GM18870 (cell line): Measurements from ENCODE around the gene PSMB2.
A peak's percentile ranks its signal among the peaks of the same experiment; 100 is the strongest.
"Not testable (repeated sequence)": the region's sequence is repeated elsewhere in the genome, so short reads cannot be mapped to it uniquely, and the experiment has no call there.

Experiments
- ATAC-seq: cut with Tn5 transposase; IDR thresholded peaks from one replicate; pipeline ENCODE4 v1.9.1; 2021; ENCODE audit warnings: moderate library complexity; ENCODE audit not compliant: unreplicated experiment

Gene PSMB2

DNA sequence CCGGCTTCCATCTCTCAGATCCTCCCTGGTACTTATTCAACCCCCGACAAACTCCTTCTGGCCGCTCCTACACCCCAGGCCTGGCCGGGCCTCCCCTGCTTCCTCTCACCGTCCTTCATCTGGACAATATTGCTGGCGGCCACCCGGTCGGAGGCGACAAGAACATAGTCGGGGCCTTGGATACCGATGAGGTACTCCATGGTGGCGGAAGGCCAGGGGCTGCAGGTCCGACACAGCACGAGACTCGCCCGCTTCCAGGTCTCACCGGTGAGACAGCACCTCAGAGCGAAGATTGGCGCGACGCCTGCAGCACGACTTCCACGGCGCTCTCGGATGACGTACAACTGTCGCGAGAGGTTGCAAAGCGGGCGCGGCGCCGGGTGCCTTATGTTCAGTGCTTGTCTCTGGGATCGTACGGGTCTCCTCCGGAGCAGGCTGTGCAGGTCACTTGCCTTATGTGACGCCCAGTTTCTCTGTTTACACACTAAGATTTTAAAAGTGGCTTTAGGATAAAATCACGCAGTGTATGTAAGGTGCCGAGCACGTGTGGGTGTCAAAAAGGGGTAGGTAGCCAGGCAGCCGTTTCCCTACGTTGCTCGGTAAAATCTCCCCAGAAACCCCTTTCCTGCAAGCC lies at the start of gene PSMB2:
Gene PSMB2, minus strand, starts transcription at position 294 of the 634 bp plus-strand sequence. Its CDS starts 94 bp downstream, at position 200.
- ATAC-seq = peak; percentile 65

DNA sequence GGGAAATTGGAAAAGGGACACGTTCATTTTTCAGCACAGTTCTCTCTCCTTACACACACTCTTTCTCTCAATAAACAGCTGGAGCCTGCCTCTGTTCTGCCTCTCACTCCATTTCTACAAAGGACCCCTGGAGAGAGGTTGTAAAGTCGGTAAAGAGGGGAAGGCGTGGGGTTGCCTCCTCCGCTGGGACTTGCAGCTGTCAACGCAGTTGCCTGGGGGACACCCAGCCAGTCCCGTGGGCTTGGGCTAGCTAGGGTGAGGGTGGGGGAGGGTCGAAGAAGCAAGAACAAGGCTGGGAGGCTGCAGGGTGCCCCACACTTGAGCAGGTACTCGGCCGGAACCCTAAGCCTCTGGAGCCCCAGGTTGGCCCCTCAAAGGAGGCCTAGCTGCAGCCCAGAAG lies 49.8 kb upstream of the PSMB2 start:
- no peak for ATAC-seq

DNA sequence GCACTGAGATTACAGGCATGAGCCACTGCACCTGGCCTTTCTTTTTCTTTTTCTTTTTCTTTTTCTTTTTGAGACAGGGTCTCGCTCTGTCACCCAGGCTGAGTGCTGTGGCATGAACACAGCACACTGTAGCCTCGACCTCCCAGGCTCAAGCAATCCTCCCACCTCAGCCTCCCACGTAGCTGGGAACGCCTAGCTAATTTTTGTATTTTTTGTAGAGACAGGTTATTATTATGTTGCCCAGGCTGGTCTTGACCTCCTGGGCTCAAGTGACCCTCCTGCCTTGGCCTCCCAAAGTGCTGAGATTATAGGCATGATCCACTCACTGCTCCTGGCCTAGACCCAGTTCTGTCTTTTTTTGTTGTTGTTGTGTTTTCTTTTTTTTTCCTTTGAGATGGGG lies 48.8 kb upstream of the PSMB2 start:
- ATAC-seq = not testable (repeated sequence)

DNA sequence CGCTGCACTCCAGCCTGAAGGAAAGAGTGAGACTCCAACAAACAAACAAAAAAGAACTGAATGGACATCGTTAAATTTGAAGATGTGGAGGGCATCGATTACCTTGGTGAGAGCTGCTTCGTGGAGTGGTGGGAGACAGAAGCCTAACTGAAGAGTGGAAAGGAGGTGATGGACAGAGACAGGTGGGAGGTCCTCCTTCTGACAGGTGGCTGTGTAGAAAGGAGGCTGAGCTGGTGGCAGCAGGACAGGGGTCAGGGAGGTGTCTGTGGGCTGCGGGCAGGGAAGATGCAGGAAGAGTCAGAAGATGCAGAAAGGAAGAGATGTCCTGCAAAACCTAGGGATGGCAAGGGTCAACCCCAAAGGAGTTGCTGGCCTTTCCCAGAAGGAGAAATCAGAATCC lies 46.8 kb upstream of the PSMB2 start:
- ATAC-seq = no peak

DNA sequence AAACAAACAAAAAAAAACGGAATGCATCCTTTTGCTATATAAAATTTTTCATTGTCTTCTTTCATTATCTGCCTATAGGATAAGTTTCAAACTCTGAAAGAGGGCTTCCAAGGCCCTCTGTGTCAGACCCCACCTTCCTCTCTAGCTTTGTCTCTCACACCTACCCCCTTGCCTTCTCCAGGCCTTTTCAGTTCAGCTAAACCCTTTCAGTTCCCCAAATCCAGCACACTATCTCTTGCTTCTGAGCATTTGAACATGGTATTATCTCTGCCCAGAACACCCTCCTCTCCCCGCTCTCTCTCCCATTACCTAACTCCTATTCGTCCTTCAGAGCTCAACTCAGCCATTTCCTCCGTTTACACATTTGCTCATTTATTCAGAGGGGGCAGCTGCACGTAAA lies 41.7 kb upstream of the PSMB2 start:
- ATAC-seq = no peak

DNA sequence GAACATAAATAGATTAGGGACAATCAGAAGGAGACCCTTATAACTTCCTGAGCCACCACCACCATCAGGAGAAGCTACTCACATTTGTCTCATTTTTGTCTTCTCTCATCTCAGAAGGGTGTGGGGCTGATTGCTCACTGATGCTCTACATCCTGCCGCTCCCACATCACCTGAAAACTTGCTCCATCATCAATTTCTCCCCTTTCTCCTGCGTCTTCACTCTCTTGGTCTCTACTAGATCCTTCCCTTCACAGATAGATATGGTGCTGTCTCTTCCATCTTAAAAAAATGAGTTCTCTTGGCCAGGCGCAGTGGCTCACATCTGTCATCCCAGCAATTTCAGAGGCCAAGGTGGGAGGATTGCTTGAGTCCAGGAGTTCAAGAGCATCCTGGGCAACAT lies 38.9 kb upstream of the PSMB2 start:
- ATAC-seq = no peak

DNA sequence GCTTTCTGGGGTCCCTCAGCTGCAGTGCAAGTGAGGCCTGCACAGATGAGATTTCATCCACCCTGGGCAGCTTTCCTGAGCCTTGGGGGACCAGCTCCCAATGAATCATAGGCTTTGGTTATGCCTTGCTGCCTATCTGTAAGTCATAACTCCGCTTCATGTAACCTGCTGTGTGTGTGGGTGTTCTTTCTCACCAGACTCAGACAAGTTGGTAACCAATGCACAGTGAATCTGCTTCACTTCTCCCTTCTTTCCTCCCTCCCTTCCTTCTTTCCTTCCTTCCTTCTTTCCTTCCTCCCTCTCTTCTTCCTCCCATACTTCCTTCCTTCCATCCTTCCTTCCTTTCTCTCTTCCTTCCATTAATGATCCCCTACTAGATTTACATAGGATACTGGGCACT lies 34.4 kb upstream of the PSMB2 start:
- no peak for ATAC-seq

DNA sequence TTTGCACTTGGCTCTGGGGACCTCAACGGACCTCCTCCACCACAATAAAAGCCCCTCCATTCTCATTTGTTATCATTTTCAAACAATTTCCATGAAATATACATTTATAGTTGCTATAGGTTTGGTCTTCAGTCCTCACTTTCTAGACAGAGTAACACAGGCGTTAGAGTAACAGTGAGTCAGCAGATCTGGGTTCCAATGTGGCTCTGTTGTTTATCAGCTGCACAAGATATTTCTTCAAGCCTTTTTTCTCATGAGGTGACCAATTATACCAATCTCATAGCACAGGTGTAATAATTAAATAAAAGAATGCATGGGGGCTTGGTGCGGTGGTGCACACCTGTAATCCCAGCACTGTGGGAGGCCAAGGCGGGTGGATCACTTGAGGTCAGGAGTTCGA lies 32.8 kb upstream of the PSMB2 start:
- ATAC-seq = no peak

DNA sequence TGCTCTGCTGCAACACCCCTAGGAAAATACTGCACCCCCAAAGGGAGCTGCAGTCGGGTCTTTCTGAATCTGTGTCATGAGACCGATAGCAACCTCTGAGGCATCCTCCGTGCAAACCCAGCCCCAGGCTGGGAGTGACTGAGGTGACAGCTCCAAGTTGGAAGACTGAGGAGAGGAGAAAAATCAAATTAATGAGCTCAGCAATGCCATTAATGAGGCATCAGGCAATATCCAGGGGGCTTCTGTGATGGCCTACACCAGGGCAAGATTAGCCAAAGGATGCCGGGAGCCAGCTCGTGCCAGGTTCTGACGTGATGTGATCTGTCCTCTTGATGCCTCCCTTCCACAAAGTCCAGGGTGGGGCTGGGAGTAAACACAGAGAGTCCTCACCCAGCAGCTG lies 30.8 kb upstream of the PSMB2 start:
- ATAC-seq = no peak

DNA sequence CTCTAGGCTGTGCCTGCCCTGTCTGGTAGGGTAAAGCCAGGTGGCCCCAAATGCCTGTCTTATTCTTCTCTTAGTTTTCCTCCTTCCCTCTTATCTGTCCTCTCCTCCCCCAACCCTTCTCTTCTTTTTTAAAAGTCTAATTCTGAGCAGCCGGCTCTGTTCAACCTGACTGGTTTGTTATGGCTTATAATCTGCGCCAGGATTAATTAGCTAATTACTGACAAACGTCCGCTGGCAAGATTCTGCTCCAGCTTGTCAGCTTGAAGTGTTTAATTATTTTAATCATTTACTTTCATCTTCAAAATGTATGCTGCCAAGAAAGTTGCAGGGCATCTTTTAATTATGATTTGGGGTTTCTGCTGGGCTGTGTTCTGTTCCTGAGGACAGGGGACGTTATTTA lies 27.2 kb upstream of the PSMB2 start:
- ATAC-seq = no peak

DNA sequence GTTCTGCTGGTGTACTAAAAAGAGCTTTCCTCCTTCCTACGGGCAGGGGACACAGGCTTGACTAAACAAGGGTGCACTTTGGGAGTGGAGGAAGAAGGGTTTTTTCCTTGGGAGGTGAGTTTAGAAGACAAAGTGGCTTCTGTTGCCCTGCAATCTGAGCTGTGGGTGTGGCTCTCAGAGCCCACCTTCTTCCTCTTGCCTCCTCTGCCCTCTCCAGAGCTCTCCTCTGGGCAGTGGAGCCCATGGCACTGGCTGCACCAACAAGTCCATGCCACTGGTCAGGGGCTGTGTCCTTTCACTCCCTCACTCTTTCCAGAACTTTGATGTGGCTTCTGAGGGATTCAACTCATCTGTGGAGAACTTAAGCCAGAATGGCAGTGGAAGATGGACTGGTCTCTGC lies 25.6 kb upstream of the PSMB2 start:
- no peak for ATAC-seq

DNA sequence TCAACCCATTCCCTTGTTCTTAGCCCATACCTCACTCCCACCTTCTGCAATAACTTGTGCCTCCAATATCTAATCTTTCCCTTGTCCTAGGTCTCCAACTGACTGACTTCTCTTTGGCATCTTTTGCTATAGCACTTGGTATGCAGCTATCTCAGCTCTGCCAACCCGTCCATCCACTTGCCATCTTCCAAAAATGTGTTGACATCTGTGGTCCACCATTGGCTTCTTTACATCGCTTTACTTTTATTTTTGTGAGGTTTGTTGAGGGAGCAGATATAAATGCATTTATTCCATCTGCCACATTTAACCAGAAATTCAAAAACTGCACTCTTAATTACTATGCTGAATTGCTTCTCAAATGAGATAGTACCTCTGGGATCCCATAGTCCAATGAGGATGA lies 24.9 kb upstream of the PSMB2 start:
- no peak for ATAC-seq

DNA sequence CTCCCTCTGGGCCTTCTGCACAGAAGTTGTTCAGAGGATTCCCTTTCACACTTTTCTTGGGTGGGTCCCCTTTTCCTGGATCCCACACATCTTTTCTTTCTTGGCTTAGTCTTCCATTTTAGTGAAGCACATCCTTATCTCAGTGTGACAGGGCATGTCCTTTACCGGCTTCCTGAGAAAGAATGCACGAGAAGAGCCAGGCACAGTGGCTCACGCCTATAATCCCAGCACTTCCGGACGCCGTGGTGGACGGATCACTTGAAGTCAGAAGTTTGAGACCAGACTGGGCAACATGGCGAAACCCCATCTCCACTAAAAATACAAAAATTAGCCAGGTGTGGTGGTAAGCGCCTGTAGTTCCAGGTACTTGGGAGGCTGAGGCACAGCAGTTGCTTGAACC lies 22.1 kb upstream of the PSMB2 start:
- ATAC-seq = no peak

DNA sequence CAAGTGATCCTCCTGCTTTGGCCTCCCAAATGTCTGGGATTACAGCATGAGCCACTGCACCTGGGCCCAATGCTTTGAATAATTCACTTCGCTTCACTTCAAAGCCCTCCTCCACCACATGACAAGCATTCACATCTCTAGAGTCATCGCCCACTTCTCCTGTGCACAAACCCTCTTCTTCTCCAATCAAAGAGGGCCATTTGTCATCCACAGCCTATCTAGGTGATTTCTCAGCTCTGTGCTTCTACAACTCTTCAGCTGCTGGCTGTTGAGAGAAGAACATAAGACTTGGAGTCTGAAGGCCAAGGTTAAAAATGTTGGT lies 20.1 kb upstream of the PSMB2 start:
- no peak for ATAC-seq

DNA sequence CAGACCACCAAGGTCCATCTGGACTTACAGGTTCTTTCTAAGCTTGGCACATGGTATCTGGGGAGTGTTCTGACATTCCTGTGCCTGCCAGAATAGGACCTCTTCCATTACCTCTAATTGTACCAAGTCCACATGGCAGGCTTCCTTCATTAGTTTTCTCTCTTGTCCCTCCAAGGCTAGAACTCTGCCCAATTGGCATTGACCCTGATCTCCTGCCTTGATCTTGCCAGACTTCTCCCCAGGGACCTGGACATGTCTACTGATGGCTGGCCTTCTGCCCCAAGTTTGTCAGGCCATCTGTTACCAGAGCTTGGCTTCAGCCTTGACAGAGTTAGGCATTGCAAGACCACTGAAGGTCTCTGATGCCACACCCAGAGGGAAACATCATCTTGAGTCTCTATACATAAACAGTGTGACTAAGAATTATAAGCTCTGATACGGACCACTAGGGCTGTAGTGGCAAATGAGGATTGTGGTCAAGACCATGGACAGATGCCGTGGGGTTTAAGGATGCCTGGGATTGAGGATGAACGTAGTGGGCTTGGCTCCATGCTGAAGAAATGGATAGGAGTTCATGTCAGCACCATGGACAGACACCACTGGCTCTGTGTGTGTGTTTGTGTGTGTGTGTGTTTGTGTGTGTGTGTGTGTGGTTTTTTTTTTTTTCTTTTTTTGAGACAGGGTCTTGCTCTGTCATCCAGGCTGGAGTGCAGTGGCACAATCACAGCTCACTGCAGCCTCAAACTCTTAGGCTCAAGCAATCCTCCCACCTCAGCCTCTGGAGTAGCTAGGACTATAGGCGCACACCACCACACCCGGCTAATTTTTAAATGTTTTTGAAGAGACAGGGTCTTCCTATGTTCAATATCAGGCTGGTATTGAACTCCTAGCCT lies 19.5 kb upstream of the PSMB2 start:
- no peak for ATAC-seq

DNA sequence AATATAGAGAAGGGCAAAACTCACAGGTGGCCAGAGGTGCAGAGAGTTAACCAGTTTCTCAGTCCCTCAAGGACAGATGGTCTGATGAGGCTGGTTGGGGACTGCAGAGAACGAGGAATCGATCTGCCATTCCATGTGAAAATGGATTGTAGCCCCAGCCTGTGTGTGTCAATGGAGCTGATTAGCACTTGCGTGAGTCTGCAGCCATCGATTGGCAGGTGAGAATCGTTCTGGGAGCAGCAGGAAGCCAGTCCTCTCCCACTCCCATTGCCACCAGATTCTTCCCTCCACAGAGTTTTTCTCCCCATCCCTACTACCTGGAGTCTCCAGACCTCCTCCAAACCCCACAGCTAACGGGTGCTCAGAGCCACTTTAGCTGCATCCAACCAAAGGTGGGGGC lies 18.3 kb upstream of the PSMB2 start:
- ATAC-seq = no peak

DNA sequence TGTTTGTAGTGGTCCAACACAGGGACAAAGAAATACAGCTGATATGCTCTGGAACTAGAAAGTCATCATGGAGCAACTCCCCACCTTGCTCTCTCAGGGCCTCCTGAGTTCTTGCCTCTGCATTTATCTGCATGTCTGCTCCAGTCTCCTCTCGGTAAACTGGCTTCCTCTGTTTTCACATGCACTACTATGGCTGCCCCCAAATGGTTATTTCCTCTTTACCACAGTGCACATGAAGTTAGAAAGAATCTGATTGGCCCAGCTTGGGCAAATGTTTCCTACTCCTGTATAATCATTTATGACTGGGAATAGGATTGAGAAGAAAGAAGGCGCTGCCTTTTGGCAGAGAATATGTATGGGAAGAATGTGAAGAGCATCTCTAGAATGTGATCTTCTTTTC lies 16.5 kb upstream of the PSMB2 start:
- no peak for ATAC-seq

DNA sequence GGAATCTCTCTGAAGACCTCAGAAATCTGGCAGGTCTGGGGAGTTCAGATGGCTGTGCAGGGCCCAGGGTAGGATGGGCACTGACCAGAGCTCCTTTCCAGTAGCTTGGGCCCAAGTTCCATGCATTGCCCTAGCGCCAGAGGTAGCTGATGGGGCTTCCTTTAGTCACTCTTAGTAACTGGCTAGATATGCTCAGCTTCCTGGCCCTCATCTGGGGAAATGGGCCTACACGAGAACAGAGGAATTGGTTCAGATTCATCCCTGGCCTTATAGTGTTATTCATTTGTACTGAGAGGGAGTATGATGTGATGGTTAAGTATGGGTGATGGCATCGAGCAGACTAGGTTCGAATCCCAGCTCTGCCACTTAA lies 15.5 kb upstream of the PSMB2 start:
- ATAC-seq = no peak

DNA sequence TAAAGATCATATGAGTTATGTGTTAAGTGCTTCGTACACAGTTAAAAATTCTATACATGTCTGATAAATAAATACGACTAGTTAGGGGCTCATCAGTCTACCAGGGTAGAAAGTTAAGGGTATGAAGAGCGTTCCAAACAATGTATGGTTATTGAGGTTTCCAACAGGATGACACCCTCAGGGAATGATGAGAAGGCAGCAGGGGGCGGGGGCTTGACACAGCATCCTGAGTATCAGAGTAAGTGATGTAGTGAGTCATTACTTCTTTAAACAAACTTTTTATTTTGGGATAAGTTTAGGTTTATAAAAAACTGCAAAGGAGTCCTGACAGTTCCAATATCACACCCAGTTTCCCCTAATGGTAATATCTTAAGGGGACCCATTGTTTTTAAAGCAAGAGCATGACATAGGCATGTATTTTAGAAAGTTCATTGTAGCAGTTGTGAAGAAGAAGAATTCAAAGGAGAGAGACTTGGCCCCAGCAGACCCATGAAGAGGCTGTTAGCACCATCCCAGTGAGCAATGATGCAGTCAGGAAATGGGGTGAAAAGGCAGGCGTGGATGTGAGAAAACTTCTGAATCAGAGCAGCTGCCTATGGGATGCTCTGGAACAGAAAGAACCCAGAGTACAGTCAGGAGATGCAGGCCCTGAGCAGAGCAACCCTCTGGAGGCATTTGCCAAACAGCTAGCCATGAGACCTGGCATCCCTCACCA lies 15.0 kb upstream of the PSMB2 start:
- no peak for ATAC-seq

DNA sequence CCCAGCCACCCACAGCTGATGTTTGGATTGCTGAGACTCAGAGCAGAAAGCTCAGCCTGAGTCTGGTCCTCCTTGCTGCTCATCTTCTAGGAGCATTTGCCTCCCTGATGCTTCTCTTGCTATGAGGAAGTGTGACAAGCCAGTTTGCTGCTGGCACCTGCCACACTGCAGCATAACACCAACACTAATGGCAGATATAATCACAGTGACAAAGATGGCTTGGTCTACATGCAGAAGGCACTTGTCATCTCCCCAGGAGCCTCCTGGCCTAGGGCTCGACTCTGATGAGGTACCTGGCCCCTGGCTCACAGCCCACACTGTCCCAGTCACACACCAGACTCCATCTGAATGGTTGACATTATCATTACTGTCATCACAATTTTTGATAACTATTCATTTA lies 13.9 kb upstream of the PSMB2 start:
- no peak for ATAC-seq

DNA sequence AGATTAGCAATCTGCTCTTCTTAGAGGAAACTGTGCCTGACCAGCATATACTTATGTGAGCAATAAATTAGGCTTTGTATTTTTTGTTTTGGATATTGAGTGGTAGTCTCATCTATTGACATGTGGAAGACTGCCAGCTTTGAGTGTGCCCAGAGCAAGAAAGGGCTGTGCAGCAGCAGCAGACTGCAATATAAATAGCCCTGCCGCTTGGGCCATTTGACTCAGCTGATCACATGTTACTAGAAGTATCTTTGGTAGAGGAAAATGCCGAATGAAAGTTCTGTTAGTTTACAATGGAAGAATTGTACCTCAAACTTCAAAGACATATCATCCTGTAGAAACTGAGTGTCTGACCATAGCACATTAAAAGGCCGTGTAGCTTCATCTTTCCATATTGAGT lies 9.1 kb upstream of the PSMB2 start:
- ATAC-seq = no peak

DNA sequence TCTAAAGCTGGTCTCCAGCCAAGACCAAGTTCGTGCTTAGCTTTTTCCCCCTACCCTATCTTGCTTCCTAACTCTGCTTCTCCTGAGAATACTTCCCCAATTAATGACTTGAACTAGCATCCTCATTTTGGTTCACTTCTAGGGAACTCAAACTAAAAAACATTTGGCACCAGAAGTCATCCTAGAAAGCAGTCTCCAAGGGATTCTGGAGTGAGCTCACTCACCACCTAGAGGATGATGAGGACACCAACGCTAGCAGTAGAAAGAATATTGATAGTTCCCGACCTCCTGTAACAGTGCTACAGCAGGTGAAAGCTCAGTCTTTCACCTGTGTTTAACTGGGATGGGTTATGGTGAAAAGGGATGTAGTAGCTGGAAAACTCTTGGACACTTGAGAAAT lies 4.7 kb upstream of the PSMB2 start:
- no peak for ATAC-seq
